Measurements from ENCODE around the gene GLIS1. TPM values are rescaled to one million over a fixed set of nuclear protein-coding genes. Genes with fewer than 3 reads are reported as not detected.

The GLIS1 gene
- total and polyA plus RNA-seq, 2 experiments from 2014 or later: 0.13 to 1.3 TPM

- no peaks in the 10 kb centered on the region for H4K20me1 ChIP-seq (ENCODE audit: insufficient read depth, poor library complexity, severe bottlenecking)
- no peak for TF ChIP-seq EZH2 (IDR thresholded peaks at IDR 0.05; ENCODE audit: borderline replicate concordance)
- TF ChIP-seq, protein P1, sequence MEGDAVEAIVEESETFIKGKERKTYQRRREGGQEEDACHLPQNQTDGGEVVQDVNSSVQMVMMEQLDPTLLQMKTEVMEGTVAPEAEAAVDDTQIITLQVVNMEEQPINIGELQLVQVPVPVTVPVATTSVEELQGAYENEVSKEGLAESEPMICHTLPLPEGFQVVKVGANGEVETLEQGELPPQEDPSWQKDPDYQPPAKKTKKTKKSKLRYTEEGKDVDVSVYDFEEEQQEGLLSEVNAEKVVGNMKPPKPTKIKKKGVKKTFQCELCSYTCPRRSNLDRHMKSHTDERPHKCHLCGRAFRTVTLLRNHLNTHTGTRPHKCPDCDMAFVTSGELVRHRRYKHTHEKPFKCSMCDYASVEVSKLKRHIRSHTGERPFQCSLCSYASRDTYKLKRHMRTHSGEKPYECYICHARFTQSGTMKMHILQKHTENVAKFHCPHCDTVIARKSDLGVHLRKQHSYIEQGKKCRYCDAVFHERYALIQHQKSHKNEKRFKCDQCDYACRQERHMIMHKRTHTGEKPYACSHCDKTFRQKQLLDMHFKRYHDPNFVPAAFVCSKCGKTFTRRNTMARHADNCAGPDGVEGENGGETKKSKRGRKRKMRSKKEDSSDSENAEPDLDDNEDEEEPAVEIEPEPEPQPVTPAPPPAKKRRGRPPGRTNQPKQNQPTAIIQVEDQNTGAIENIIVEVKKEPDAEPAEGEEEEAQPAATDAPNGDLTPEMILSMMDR (IDR thresholded peaks at IDR 0.05; ENCODE audit: poor library complexity): no peak
- TF ChIP-seq EZH2phosphoT487 (IDR thresholded peaks at IDR 0.05; ENCODE audit: low read depth, severe bottlenecking, unreplicated experiment): no peak
- H3K9me3 ChIP-seq (ENCODE audit: low read depth): no peaks in the 10 kb centered on the region
- no peak overlapping the region for H3K27ac ChIP-seq
- no peaks in the 10 kb centered on the region for H3K36me3 ChIP-seq (replicated peaks; ENCODE audit: insufficient read depth, low read depth)
- no peaks in the 10 kb centered on the region for H3K27me3 ChIP-seq
- H3K4me1 ChIP-seq (ENCODE audit: insufficient read depth): peaks cover 21% of the 10 kb centered on the region
- H3K4me2 ChIP-seq: no peak overlapping the region
- 85% methylated on average over 5 of the region's 13 CpGs for WGBS (ENCODE audit: low lambda C conversion rate, missing lambda C conversion rate)
- H3K4me3 ChIP-seq: no peak overlapping the region
- H3K79me2 ChIP-seq: no peaks in the 10 kb centered on the region
- H2AFZ ChIP-seq: no peak overlapping the region
- no peak for DNase-seq (ENCODE audit: low spot score)
- no peaks in the 10 kb centered on the region for H3K9me2 ChIP-seq (replicated peaks; ENCODE audit: insufficient read depth)
Observed at GRCh38 chr1:53509775-53510174, 229.2 kb downstream of the GLIS1 start.

- Histone ChIP-seq H2AFZ (no peak overlapping the region), H3K36me3 (replicated peaks; ENCODE audit: insufficient read depth, low read depth) (no peaks in the 10 kb centered on the region), H3K9me3 (ENCODE audit: low read depth) (no peaks in the 10 kb centered on the region), H3K79me2 (no peaks in the 10 kb centered on the region), H3K9me2 (replicated peaks; ENCODE audit: insufficient read depth) (no peaks in the 10 kb centered on the region), H3K4me2 (no peak overlapping the region), H4K20me1 (ENCODE audit: insufficient read depth, poor library complexity, severe bottlenecking) (no peaks in the 10 kb centered on the region), H3K27ac (no peak overlapping the region), H3K4me1 (ENCODE audit: insufficient read depth) (peaks cover 21% of the 10 kb centered on the region), H3K4me3 (no peak overlapping the region), H3K27me3 (no peaks in the 10 kb centered on the region)
- peak; percentile 75 for DNase-seq (ENCODE audit: low spot score)
- TF ChIP-seq EZH2phosphoT487 (IDR thresholded peaks at IDR 0.05; ENCODE audit: low read depth, severe bottlenecking, unreplicated experiment): no peak
- TF ChIP-seq, protein P1 (IDR thresholded peaks at IDR 0.05; ENCODE audit: poor library complexity): no peak
- no peak for TF ChIP-seq EZH2 (IDR thresholded peaks at IDR 0.05; ENCODE audit: borderline replicate concordance)
- WGBS (ENCODE audit: low lambda C conversion rate, missing lambda C conversion rate): 82% methylated on average over 22 of the region's 23 CpGs
Observed at GRCh38 chr1:53508991-53509666, 229.8 kb downstream of the GLIS1 start.

DNA sequence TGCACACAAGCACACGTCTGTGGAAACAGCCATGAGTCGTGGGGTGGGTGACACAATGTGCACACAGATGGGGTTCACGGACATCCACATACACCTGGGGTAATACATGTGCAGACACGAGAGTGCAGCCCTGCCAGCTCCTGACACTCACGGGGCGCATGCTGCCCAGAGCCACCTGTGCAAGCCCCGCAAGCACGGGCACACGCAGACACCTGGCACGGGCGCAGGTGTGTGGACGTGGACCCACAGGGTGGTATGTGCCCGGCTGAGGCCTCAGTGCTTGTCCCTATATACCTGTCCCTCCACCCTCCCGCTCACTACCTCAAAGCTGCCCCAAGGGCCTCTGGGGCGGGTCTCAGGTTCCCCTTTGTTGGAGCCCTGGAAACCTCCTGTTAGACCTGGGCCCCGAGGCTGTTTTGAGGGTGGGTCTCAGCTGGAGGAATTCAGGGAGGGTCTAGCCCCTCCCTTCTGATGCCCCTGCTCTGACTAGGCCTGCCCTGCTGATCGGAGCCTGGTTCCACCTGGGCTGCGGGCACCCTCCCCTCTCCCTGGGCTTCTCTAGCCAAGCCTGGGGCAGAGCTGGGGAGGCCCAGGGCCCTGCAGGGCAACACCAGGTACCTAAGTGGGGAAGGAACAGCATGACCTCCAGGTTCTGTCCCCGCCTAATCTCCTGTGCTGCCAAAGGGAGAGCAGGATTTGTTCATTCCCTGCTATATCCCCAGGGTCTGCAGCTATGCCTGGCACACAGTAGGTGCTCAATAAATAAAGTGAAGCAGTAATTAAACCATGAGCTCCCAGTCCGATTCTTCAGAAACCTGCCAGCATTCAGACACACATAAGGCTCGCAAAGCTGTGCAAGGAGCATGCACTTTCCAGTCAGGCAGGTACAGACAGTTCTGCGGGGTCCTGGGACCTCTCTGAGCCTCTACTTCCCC lies 230.6 kb downstream of the GLIS1 start:
- Histone ChIP-seq H3K79me2 (no peaks in the 10 kb centered on the region), H3K4me1 (ENCODE audit: insufficient read depth) (peaks cover 29% of the 10 kb centered on the region), H3K9me3 (ENCODE audit: low read depth) (no peaks in the 10 kb centered on the region), H3K36me3 (replicated peaks; ENCODE audit: insufficient read depth, low read depth) (no peaks in the 10 kb centered on the region), H4K20me1 (ENCODE audit: insufficient read depth, poor library complexity, severe bottlenecking) (no peaks in the 10 kb centered on the region), H3K4me2 (no peak overlapping the region), H3K27me3 (no peaks in the 10 kb centered on the region), H3K4me3 (no peak overlapping the region), H2AFZ (no peak overlapping the region), H3K27ac (no peak overlapping the region), H3K9me2 (replicated peaks; ENCODE audit: insufficient read depth) (no peaks in the 10 kb centered on the region)
- no peak for DNase-seq (ENCODE audit: low spot score)
- TF ChIP-seq EZH2phosphoT487 (IDR thresholded peaks at IDR 0.05; ENCODE audit: low read depth, severe bottlenecking, unreplicated experiment) (no peak), EZH2 (IDR thresholded peaks at IDR 0.05; ENCODE audit: borderline replicate concordance) (no peak)
- TF ChIP-seq, protein P1 (IDR thresholded peaks at IDR 0.05; ENCODE audit: poor library complexity): no peak
- 95% methylated on average over 22 of the region's 22 CpGs for WGBS (ENCODE audit: low lambda C conversion rate, missing lambda C conversion rate)
